DOHH2 (cell line): ENCODE results near the gene VPS45.

Experiments used
- CTCF ChIP-seq: fragments of 200-600 bp; sonication (generic); IDR thresholded peaks from one replicate; pipeline ENCODE4 v1.5.1; 2014; ENCODE audit warnings: antibody characterized with exemption, mild to moderate bottlenecking, low read depth, low read length; ENCODE audit not compliant: poor library complexity, severe bottlenecking
- EZH2phosphoT487 ChIP-seq: fragments of 200-600 bp; sonication (generic); IDR thresholded peaks from 2 replicates; pipeline ENCODE4 v1.6.1; 2017; ENCODE audit warnings: borderline replicate concordance, mild to moderate bottlenecking, antibody characterized with exemption, low read length, moderate library complexity, mixed read lengths

GRCh38 chr1:150164224-150164623, 96.6 kb downstream of the VPS45 start:
- TF ChIP-seq CTCF = no peak
- TF ChIP-seq EZH2phosphoT487 = no peak
